ENCODE results near the gene GNG4.
"Not testable (repeated sequence)": the region's sequence is repeated elsewhere in the genome, so short reads cannot be mapped to it uniquely, and the experiment has no call there.

Gene GNG4

GRCh38 chr1:235579891-235580290 lies 69.7 kb downstream of the GNG4 start:
- DNase-seq, result no peak

- no peak for DNase-seq
Observed at GRCh38 chr1:235575597-235575996, 74.0 kb downstream of the GNG4 start.

GRCh38 chr1:235573880-235574279 lies 75.7 kb downstream of the GNG4 start:
- DNase-seq, result no peak

- not testable (repeated sequence) for DNase-seq
Observed at GRCh38 chr1:235572971-235573370, 76.6 kb downstream of the GNG4 start.

- DNase-seq, result no peak
Observed at GRCh38 chr1:235571482-235571881, 78.1 kb downstream of the GNG4 start.

GRCh38 chr1:235567812-235568503 lies 81.6 kb downstream of the GNG4 start:
- no peak for DNase-seq

- DNase-seq, result no peak
Observed at GRCh38 chr1:235566084-235566483, 83.5 kb downstream of the GNG4 start.

- no peak for DNase-seq
Observed at GRCh38 chr1:235563513-235564061, 86.0 kb downstream of the GNG4 start.

GRCh38 chr1:235562589-235562988 lies 87.0 kb downstream of the GNG4 start:
- no peak for DNase-seq

- no peak for DNase-seq
Observed at GRCh38 chr1:235558621-235559169, 90.9 kb downstream of the GNG4 start.

GRCh38 chr1:235557495-235557894 lies 92.1 kb downstream of the GNG4 start:
- DNase-seq, result peak; percentile 6

- DNase-seq, result no peak
Observed at GRCh38 chr1:235556807-235557206, 92.8 kb downstream of the GNG4 start.

- DNase-seq, result no peak
Observed at GRCh38 chr1:235553112-235553551, 96.5 kb downstream of the GNG4 start.

- DNase-seq, result no peak
Observed at GRCh38 chr1:235552146-235552716, 97.4 kb downstream of the GNG4 start.

- DNase-seq, result no peak
Observed at GRCh38 chr1:235549351-235550139, 100.0 kb downstream of the GNG4 start.

- not testable (repeated sequence) for DNase-seq
Observed at GRCh38 chr1:235546369-235547155, 103.0 kb downstream of the GNG4 start.

- no peak for DNase-seq
Observed at GRCh38 chr1:235545292-235545930, 104.2 kb downstream of the GNG4 start.

- not testable (repeated sequence) for DNase-seq
Observed at GRCh38 chr1:235542845-235543244, 106.7 kb downstream of the GNG4 start.

- DNase-seq, result no peak
Observed at GRCh38 chr1:235533476-235534168, 116.0 kb downstream of the GNG4 start.

GRCh38 chr1:235532360-235532759 lies 117.2 kb downstream of the GNG4 start:
- no peak for DNase-seq

- DNase-seq, result no peak
Observed at GRCh38 chr1:235527196-235527814, 122.3 kb downstream of the GNG4 start.

Data from stimulated activated CD4-positive, alpha-beta T cell treated with anti-CD3 and anti-CD28 coated beads, Interleukin-4, amount 100 ng/mL, for 24 hours (primary cell).